Mucosa of rectum (tissue), 2 donors: ENCODE measurements around the gene KIAA1671.

ENCODE experiments used
- H3K27ac ChIP-seq, 2 donors: one replicate each; pipeline ENCODE4 v1.7.0; 2013; ENCODE audit warnings: inconsistent platforms in 2 of 2, low read depth in 2 of 2, low read length in 2 of 2
- H3K27me3 ChIP-seq, 2 donors: one replicate each; pipeline ENCODE4 v1.7.0; 2013; ENCODE audit warnings: low read length in 2 of 2; ENCODE audit not compliant: control insufficient read depth in 2 of 2, insufficient read depth in 2 of 2
- H3K36me3 ChIP-seq, 2 donors: one replicate each; pipeline ENCODE4 v1.7.0; 2013; ENCODE audit warnings: low read length in 2 of 2; ENCODE audit not compliant: control insufficient read depth in 2 of 2, insufficient read depth in 2 of 2
- H3K4me1 ChIP-seq, 2 donors: one replicate each; pipeline ENCODE4 v1.7.0; 2013; ENCODE audit warnings: low read length in 2 of 2, mild to moderate bottlenecking in 1 of 2; ENCODE audit not compliant: control insufficient read depth in 2 of 2, insufficient read depth in 2 of 2
- H3K4me3 ChIP-seq, 2 donors: one replicate each; pipeline ENCODE4 v1.7.0; 2013; ENCODE audit warnings: low read length in 2 of 2
- H3K9ac ChIP-seq, 2 donors: one replicate each; pipeline ENCODE4 v1.7.0; 2013; ENCODE audit warnings: low read length in 2 of 2, low read depth in 1 of 2, mild to moderate bottlenecking in 1 of 2
- H3K9me3 ChIP-seq, 2 donors: one replicate each; pipeline ENCODE4 v1.7.0; 2013; ENCODE audit warnings: low read length in 2 of 2; ENCODE audit not compliant: control insufficient read depth in 2 of 2
- donor health status: healthy.
- donor health status: Normal muscosa, but diverticular disease.

Gene KIAA1671

DNA sequence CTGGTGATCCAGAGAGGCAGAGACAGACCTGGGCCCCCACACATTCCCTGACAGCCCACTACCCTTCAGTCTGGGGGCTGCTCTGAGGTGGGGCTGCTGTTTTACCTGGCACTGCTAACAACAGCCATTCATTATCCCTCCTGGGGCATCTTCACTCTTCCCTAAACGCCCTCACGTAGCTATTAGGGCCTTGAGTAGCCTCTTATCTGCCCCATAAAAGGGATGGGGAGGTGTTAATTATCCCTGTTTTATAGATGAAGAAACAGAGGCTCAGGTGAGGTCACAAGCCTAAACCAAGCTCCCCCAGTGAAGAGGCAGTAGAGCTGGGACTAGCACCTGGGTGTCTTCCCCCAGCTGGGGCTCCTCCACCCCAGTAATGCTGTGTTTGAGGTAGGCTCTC lies 79.5 kb downstream of the KIAA1671 start:
- Histone ChIP-seq H3K27ac (peak overlapping the region in 1 of 2 donors; percentile 37), H3K4me1 (peaks cover 14 to 32% of the 10 kb centered on the region in 2 donors), H3K9ac (no peak overlapping the region), H3K36me3 (peaks cover 3 to 7% of the 10 kb centered on the region in 2 donors), H3K27me3 (no peaks in the 10 kb centered on the region), H3K4me3 (no peak overlapping the region), H3K9me3 (no peaks in the 10 kb centered on the region)

DNA sequence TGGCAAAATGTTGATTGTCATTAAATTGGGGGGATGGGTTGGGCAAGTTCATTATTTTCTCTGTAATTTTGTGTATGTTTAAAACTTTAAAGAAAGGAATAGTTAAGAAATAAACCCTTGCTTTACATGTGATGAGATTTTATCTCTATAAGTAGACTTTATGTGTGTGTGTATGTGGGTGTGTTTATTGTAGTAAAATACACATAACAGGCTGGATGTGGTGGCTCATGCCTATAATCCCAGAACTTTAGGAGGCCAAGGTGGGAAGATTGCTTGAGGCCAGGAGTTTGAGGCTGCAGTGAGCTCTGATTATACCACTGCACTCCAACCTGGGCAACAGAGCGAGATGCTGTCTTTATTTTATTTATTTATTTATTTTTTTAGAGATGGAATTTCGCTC lies 83.2 kb downstream of the KIAA1671 start:
- Histone ChIP-seq H3K27ac (peak overlapping the region in 1 of 2 donors; percentile 44), H3K27me3 (no peaks in the 10 kb centered on the region), H3K9me3 (no peaks in the 10 kb centered on the region), H3K4me1 (peaks cover 8 to 14% of the 10 kb centered on the region in 2 donors), H3K36me3 (peaks cover 9 to 17% of the 10 kb centered on the region in 2 donors), H3K4me3 (no peak overlapping the region), H3K9ac (no peak overlapping the region)

DNA sequence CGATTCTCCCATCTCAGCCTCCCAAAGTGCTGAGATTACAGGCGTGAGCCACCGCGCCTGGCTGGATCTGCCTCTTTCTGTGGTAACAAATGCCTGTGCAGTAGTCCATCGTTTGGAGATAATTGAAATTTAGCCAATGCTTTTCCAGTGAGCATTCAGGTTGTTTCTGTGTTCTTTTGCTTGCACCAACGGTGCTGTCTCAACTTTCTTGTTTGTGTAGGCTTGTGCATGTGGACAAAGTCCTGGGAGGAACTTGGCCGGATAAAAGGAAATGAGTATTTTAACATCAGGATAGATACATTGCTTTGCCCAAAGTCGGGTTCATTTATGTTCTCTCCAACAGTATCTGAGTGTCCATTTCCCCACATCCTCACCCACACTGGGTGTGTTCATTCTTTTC lies 85.7 kb downstream of the KIAA1671 start:
- Histone ChIP-seq H3K4me3 (no peak overlapping the region), H3K9ac (no peak overlapping the region), H3K9me3 (no peaks in the 10 kb centered on the region), H3K27me3 (no peaks in the 10 kb centered on the region), H3K36me3 (peaks cover 9 to 17% of the 10 kb centered on the region in 2 donors), H3K4me1 (peaks cover 4 to 5% of the 10 kb centered on the region in 2 donors), H3K27ac (no peak overlapping the region)

DNA sequence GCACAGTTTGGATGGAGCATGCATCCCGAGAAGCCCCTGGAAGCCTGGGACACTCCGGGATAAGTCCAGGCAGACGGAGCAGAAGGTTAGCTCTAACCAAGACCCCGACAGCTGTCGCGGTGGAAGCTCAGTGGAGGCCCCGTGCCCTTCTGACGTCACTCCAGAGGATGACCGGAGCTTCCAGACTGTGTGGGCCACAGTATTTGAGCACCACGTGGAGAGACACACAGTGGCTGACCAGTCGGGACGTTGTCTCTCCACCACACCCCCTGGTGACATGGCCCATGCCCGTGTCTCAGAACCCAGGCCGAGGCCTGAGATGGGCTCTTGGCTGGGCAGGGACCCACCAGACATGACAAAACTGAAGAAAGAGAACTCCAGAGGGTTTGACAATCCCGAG lies 86.3 kb downstream of the KIAA1671 start:
- Histone ChIP-seq H3K4me3 (no peak overlapping the region), H3K9ac (no peak overlapping the region), H3K9me3 (no peaks in the 10 kb centered on the region), H3K27ac (no peak overlapping the region), H3K27me3 (no peaks in the 10 kb centered on the region), H3K4me1 (peaks cover 4 to 5% of the 10 kb centered on the region in 2 donors), H3K36me3 (peaks cover 11 to 17% of the 10 kb centered on the region in 2 donors)

DNA sequence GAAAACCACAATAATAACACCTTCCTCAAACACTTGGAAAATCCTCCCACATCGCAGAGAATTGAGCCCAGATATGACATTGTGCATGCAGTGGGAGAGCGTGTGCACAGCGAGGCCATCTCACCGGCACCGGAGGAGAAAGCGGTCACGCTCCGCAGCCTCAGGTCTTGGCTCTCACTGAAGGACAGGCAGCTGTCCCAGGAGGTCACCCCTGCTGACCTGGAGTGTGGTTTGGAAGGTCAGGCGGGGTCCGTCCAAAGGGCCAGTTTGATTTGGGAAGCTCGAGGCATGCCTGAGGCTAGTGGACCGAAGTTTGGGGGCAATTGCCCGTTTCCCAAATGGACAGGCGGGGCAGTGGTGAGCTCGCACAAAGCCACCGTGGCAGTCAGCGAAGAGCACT lies 86.7 kb downstream of the KIAA1671 start:
- Histone ChIP-seq H3K36me3 (peaks cover 15 to 17% of the 10 kb centered on the region in 2 donors), H3K27me3 (no peaks in the 10 kb centered on the region), H3K4me1 (peaks cover 4 to 5% of the 10 kb centered on the region in 2 donors), H3K9ac (no peak overlapping the region), H3K4me3 (no peak overlapping the region), H3K27ac (no peak overlapping the region), H3K9me3 (no peaks in the 10 kb centered on the region)

DNA sequence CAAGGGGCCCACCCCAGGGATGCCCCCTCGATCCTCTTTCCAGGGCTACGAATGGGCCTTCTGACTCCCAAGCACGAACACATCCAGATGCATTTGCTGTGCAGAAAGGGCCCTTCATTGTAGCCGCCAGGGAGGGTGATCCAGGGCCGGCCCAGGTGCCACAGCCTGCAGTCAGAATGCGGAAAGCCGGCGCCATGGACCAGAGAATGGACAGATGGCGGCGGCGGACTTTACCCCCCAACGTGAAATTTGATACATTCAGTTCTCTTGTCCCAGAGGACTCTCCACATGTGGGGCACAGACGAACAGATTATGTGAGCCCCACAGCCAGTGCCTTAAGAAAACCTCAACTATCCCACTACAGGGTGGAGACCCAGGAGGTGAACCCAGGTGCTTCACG lies 87.2 kb downstream of the KIAA1671 start:
- Histone ChIP-seq H3K9me3 (no peaks in the 10 kb centered on the region), H3K27ac (no peak overlapping the region), H3K4me3 (no peak overlapping the region), H3K9ac (no peak overlapping the region), H3K27me3 (no peaks in the 10 kb centered on the region), H3K36me3 (peaks cover 15 to 17% of the 10 kb centered on the region in 2 donors), H3K4me1 (peaks cover 4 to 5% of the 10 kb centered on the region in 2 donors)

DNA sequence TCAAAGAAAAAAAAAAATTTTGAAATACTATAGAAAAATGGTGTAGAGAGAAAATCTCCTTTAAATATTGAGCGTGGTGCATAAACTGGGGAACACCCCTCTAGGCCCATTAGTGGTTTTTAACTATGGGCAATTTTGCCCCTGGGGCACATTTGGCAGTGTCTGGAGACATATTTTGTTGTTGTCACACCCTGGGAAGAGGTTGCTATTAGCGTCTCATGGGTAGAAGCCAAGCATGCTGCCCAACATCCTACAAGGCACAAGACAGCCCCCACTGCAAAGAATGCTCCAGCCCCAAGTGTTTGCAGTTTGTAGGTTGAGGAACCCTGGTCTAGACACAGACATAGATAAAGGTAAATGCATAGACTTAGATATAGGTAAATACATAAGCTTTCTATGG lies 92.6 kb downstream of the KIAA1671 start:
- Histone ChIP-seq H3K27ac (no peak overlapping the region), H3K4me3 (no peak overlapping the region), H3K27me3 (no peaks in the 10 kb centered on the region), H3K4me1 (peaks cover 0 to 3% of the 10 kb centered on the region in 2 donors), H3K36me3 (peaks cover 10 to 16% of the 10 kb centered on the region in 2 donors), H3K9me3 (no peaks in the 10 kb centered on the region), H3K9ac (no peak overlapping the region)

DNA sequence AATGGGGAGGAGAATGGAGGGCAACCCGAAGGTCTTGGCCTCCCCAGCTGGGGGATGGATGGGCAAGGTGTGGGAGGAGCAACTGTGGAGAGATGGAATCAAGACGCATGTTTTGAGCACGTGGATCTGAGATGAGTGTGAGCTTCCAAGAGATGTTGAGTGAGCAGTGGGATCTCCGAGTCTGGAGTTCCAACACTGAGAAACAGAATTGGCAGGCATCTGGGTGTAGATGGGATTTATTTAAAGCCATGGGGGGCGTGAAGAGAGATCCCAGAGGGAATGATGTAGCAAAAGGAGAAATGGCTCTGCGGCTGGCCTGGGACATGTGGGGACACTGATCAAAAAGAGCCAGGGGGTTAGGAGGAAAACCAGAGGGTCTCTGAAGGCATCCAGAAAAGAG lies 95.6 kb downstream of the KIAA1671 start:
- no peak overlapping the region for H3K4me3 ChIP-seq
- no peaks in the 10 kb centered on the region for H3K9me3 ChIP-seq
- peaks cover 17 to 18% of the 10 kb centered on the region in 2 donors for H3K36me3 ChIP-seq
- no peak overlapping the region for H3K27ac ChIP-seq
- no peak overlapping the region for H3K9ac ChIP-seq
- H3K4me1 ChIP-seq, result peaks cover 9 to 18% of the 10 kb centered on the region in 2 donors
- H3K27me3 ChIP-seq, result no peaks in the 10 kb centered on the region

DNA sequence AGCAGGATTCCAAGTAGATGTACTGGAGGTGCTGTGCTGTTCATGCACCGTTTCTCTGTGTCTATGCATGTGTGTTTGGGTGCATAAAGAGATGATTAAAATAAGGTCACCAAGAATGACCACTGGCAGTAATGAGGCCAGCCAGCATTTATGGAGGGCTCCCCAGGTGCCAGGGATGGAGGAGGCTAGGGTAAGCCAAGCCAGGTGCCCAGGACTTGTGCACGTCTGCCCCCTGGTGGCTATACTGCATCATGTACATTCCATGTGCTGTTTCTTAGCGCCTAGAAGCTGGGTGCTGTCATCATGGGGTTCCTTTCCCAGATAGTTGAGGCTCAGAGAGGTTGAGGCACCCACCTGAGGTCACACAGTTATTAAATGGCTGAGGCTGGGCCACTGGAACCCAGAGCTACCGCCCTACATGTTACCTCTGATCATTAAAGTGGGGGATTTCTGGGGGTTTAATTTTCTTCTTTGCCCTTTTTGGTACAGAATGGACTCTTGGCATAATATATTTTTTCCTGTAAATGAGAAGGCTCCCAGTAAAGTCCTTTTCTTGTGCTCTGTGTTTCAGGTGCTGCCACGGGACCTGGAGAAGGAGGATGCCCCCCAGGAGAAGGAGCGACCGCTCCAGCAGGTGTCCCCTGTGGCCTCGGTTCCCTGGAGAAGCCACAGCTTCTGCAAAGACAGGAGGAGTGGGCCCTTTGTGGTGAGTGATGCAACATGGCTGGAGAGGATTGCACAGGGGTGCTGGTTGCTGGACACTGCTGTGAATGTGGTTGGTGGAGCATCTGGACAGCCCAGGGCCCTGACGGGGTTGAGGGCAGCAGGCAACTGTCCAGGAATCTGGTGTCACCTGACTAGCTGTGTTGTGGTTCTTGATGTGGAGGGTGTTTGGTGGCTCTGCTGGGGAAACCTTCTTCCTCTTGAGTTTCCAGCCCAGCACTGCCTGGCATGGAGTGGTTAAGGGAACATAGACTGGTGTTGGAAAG lies 96.4 kb downstream of the KIAA1671 start:
- no peak overlapping the region for H3K9ac ChIP-seq
- H3K4me3 ChIP-seq, result no peak overlapping the region
- H3K36me3 ChIP-seq, result peaks cover 13 to 18% of the 10 kb centered on the region in 2 donors
- peaks cover 13 to 25% of the 10 kb centered on the region in 2 donors for H3K4me1 ChIP-seq
- no peaks in the 10 kb centered on the region for H3K9me3 ChIP-seq
- no peak overlapping the region for H3K27ac ChIP-seq
- no peaks in the 10 kb centered on the region for H3K27me3 ChIP-seq

DNA sequence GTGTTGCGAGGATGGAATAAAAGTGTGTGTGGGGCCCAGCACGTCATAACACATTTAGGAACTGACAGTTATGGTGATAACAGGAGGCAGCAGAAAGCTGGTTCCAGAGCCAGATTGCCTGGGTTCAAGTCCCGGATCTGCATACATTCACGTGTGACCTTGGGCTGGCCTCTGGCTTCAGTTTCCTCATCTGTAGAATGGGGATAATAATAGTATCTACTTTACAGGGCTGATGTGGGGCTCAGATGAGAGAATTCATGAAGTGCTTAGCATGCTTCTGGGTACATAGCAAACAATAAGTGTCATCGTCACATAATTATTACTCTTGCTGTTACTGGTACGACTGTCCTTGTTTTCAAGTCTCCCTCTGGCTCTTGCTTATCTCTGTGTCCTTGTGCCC lies 97.3 kb downstream of the KIAA1671 start:
- peaks cover 11 to 22% of the 10 kb centered on the region in 2 donors for H3K36me3 ChIP-seq
- H3K4me1 ChIP-seq, result peaks cover 13 to 33% of the 10 kb centered on the region in 2 donors
- no peaks in the 10 kb centered on the region for H3K27me3 ChIP-seq
- H3K4me3 ChIP-seq, result no peak overlapping the region
- H3K9me3 ChIP-seq, result no peaks in the 10 kb centered on the region
- no peak overlapping the region for H3K9ac ChIP-seq
- H3K27ac ChIP-seq, result no peak overlapping the region
